IMR-90 (cell line): ENCODE results near the gene CYB5A. TPM values are rescaled to one million over a fixed set of nuclear protein-coding genes. Genes with fewer than 3 reads are reported as not detected.
A peak's percentile ranks its signal among the peaks of the same experiment; 100 is the strongest.

Experiments used
- ATAC-seq: fragments of 200-7000 bp; cut with Tn5 transposase; 2 replicates; pipeline ENCODE4 v1.9.1; 2020; ENCODE audit warnings: low read depth, mild to moderate bottlenecking, moderate library complexity
- BruUV-seq: library from RNA; stranded (reverse); fragments of 400-500 nt; replicated peaks from 2 replicates; lab custom pipeline; 2021; lab: Mats Ljungman, UMichigan
- CTCF ChIA-PET: fragments of 300-600 bp; formaldehyde crosslinking; extraction: SDS; loops from one replicate; lab custom pipeline; 2021; ENCODE audit warnings: antibody characterized with exemption; lab: Yijun Ruan, JAX
- POLR2A ChIA-PET: fragments of 300-600 bp; sonication (Branson Sonifier 250); formaldehyde crosslinking; loops from one replicate; lab custom pipeline; 2022; ENCODE audit warnings: antibody characterized with exemption; ENCODE audit not compliant: unreplicated experiment; lab: Charles Lee
- DNase-seq: peaks from one replicate; pipeline ENCODE4 v3.0.0; 2013
- H2AFZ ChIP-seq: replicated peaks from 2 replicates; pipeline ENCODE3; 2013; ENCODE audit warnings: low read length, mild to moderate bottlenecking; ENCODE audit not compliant: poor library complexity
- H2AK5ac ChIP-seq: 2 replicates; pipeline ENCODE4 v1.6.1; 2013; ENCODE audit warnings: low read depth, low read length, inconsistent platforms
- H2AK9ac ChIP-seq: replicated peaks from 2 replicates; pipeline ENCODE3; 2013; ENCODE audit warnings: mild to moderate bottlenecking, low read depth, low read length, moderate library complexity; ENCODE audit not compliant: poor library complexity
- H2BK120ac ChIP-seq: 2 replicates; pipeline ENCODE4 v1.6.1; 2013; ENCODE audit warnings: low read depth, low read length, inconsistent platforms
- H2BK15ac ChIP-seq: 3 replicates; pipeline ENCODE4 v1.6.1; 2013; ENCODE audit warnings: low read depth, low read length, inconsistent platforms
- H2BK20ac ChIP-seq: 2 replicates; pipeline ENCODE4 v1.6.1; 2013; ENCODE audit warnings: low read depth, mild to moderate bottlenecking, inconsistent platforms, low read length, moderate library complexity
- H2BK5ac ChIP-seq: 2 replicates; pipeline ENCODE4 v1.6.1; 2013; ENCODE audit warnings: mild to moderate bottlenecking, low read depth, low read length, inconsistent platforms; ENCODE audit not compliant: poor library complexity, severe bottlenecking
- H3K14ac ChIP-seq: replicated peaks from 2 replicates; pipeline ENCODE4 v1.6.1; 2013; ENCODE audit warnings: low read depth, low read length, inconsistent platforms
- H3K18ac ChIP-seq: 2 replicates; pipeline ENCODE4 v1.6.1; 2013; ENCODE audit warnings: low read depth, low read length, control low read depth
- H3K23ac ChIP-seq: 2 replicates; pipeline ENCODE4 v1.6.1; 2013; ENCODE audit warnings: low read depth, low read length, inconsistent platforms
- H3K27ac ChIP-seq: 2 replicates; pipeline ENCODE4 v1.5.1; 2013; ENCODE audit warnings: mild to moderate bottlenecking, control low read depth, low read length; ENCODE audit not compliant: insufficient read depth
- H3K27me3 ChIP-seq: 2 replicates; pipeline ENCODE4 v1.6.1; 2013; ENCODE audit warnings: low read length; ENCODE audit not compliant: control insufficient read depth, insufficient read depth
- H3K36me3 ChIP-seq: 2 replicates; pipeline ENCODE4 v1.6.1; 2013; ENCODE audit warnings: low read length, mixed read lengths; ENCODE audit not compliant: control insufficient read depth, insufficient read depth
- H3K4ac ChIP-seq: 2 replicates; pipeline ENCODE4 v1.6.1; 2013; ENCODE audit warnings: low read depth, low read length, inconsistent platforms
- H3K4me1 ChIP-seq: 2 replicates; pipeline ENCODE4 v1.6.1; 2013; ENCODE audit warnings: low read length, mixed read lengths; ENCODE audit not compliant: control insufficient read depth, insufficient read depth
- H3K4me2 ChIP-seq: 2 replicates; pipeline ENCODE4 v1.6.1; 2013; ENCODE audit warnings: low read depth, mild to moderate bottlenecking, control low read depth, low read length, moderate library complexity
- H3K4me3 ChIP-seq: 2 replicates; pipeline ENCODE4 v1.5.1; 2013; ENCODE audit warnings: low read depth, mild to moderate bottlenecking, control low read depth, low read length, moderate library complexity; ENCODE audit not compliant: insufficient read depth
- H3K56ac ChIP-seq: 2 replicates; pipeline ENCODE4 v1.6.1; 2013; ENCODE audit warnings: low read length, inconsistent platforms; ENCODE audit not compliant: insufficient read depth; ENCODE audit errors: extremely low read depth
- H3K79me1 ChIP-seq, 2 experiments: 2 replicates each; pipeline ENCODE4 v1.6.1; 2013; ENCODE audit warnings: low read length in 2 of 2, inconsistent platforms in 1 of 2, low read depth in 1 of 2
- H3K9ac ChIP-seq: 2 replicates; pipeline ENCODE4 v1.6.1; 2013; ENCODE audit warnings: low read depth, low read length, control low read depth
- H3K9me1 ChIP-seq: 2 replicates; pipeline ENCODE4 v1.6.1; 2013; ENCODE audit warnings: low read length, inconsistent platforms; ENCODE audit not compliant: insufficient read depth
- H3K9me3 ChIP-seq: 2 replicates; pipeline ENCODE4 v1.6.1; 2013; ENCODE audit warnings: low read length; ENCODE audit not compliant: control insufficient read depth, insufficient read depth
- H4K20me1 ChIP-seq: 2 replicates; pipeline ENCODE4 v1.6.1; 2013; ENCODE audit warnings: low read length, inconsistent platforms; ENCODE audit not compliant: insufficient read depth
- H4K5ac ChIP-seq: 2 replicates; pipeline ENCODE4 v1.6.1; 2013; ENCODE audit warnings: mild to moderate bottlenecking, low read depth, low read length, control low read depth
- H4K8ac ChIP-seq, 2 experiments: 2 replicates each; pipeline ENCODE4 v1.6.1; 2013; ENCODE audit warnings: low read depth in 2 of 2, low read length in 2 of 2, control low read depth in 1 of 2, inconsistent platforms in 1 of 2
- H4K91ac ChIP-seq: 2 replicates; pipeline ENCODE4 v1.6.1; 2013; ENCODE audit warnings: low read depth, low read length, inconsistent platforms; ENCODE audit not compliant: insufficient read depth
- CHD1 ChIP-seq: IDR thresholded peaks from 2 replicates; pipeline ENCODE4 v1.6.1; 2012; ENCODE audit warnings: low read depth, low read length, improper control_type of control experiment
- FOS ChIP-seq: fragments of 150-350 bp; IDR thresholded peaks from 2 replicates; pipeline ENCODE4 v1.6.1; 2016; ENCODE audit warnings: low read depth, low read length
- NFE2L2 ChIP-seq: fragments of 150-350 bp; IDR thresholded peaks from 2 replicates; pipeline ENCODE4 v1.6.1; 2016; ENCODE audit warnings: low read depth, mild to moderate bottlenecking, low read length
- POLR2A ChIP-seq: IDR thresholded peaks from 2 replicates; pipeline ENCODE4 v1.6.1; 2012; ENCODE audit warnings: mild to moderate bottlenecking, low read depth, low read length
- RAD21 ChIP-seq: IDR thresholded peaks from 2 replicates; pipeline ENCODE4 v1.6.1; 2012; ENCODE audit warnings: low read length, improper control_type of control experiment
- RCOR1 ChIP-seq: IDR thresholded peaks from 2 replicates; pipeline ENCODE4 v1.6.1; 2012; ENCODE audit warnings: mild to moderate bottlenecking, low read length, improper control_type of control experiment; ENCODE audit not compliant: insufficient replicate concordance
- SMC3 ChIP-seq: fragments of 150-350 bp; IDR thresholded peaks from 2 replicates; pipeline ENCODE4 v1.6.1; 2016; ENCODE audit warnings: low read depth, mild to moderate bottlenecking, antibody characterized with exemption, low read length, moderate library complexity
- WGBS, 2 experiments: methylation state at CpG; one replicate each; pipeline versions ENCODE4 v1.1.5 to v1.1.7; 2013; ENCODE audit warnings: missing lambda C conversion rate in 2 of 2; ENCODE audit not compliant: insufficient read length in 1 of 2; ENCODE audit errors: extremely low coverage in 2 of 2; 5-methylcytosine and 5-hydroxymethylcytosine counted together
- dilution Hi-C: fragments of 300-500 bp; cut with HindIII; formaldehyde crosslinking; loops from one replicate; pipeline ENCODE4 v1.14.3; 2018; ENCODE audit warnings: low sequenced_read_pairs; ENCODE audit not compliant: unreplicated experiment
- in situ Hi-C: fragments of 300-500 bp; cut with MboI; formaldehyde crosslinking; loops from 3 replicates; pipeline ENCODE4 v1.14.3; 2019; ENCODE audit warnings: low sequenced_read_pairs, inconsistent platforms, mixed read lengths
- intact Hi-C: fragments of 100-400 bp; cut with micrococcal nuclease; formaldehyde crosslinking; loops from 2 replicates; pipeline ENCODE4 v1.10.0; 2022
- polyA plus RNA-seq, 3 experiments: library from polyadenylated mRNA; depleted of rRNA; stranded (reverse); fragments of >200 nt; gene quantifications; 2 replicates each; pipeline ENCODE4 v1.2.3, GENCODE V29; 2012; ENCODE audit warnings: low replicate concordance in 1 of 3
- total RNA-seq: library from RNA; depleted of rRNA; stranded (reverse); fragments of >200 nt; gene quantifications from 2 replicates; pipeline ENCODE4 v1.2.3, GENCODE V29; 2012

The CYB5A gene
- total and polyA plus RNA-seq, 2 of the 4 experiments (the other 2 are of a cell fraction) = 13.4 to 47.9 TPM

DNA sequence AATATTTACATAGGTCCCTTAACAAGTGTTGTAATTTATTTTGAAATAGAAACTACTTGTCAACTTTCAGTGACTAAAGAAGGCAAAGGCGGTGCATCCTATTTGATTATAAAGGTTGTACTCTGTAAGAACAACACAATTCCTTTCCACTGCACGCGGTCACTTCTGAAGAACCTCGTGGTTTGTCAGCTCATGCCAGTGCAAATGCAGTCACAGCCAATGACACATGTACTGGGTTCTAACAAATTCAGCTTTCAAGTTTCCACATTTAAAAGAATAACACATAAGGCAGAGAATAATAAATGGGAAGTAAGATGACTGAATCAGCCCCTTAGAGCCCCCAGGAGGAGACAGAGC is 39.7 kb downstream of the CYB5A start:
- Histone ChIP-seq H3K4me3 (no peak overlapping the region), H2BK120ac (no peak overlapping the region), H4K8ac (no peak overlapping the region), H3K9me3 (no peaks in the 10 kb centered on the region), H2BK15ac (no peak overlapping the region), H3K9me1 (peaks cover 18% of the 10 kb centered on the region), H3K36me3 (peaks cover 4% of the 10 kb centered on the region; the same call in 1 of the 2 replicates), H3K4me1 (peaks cover 15% of the 10 kb centered on the region), H2BK5ac (no peak overlapping the region), H2BK20ac (0 out of 2 replicates have a peak overlapping the region, but pooled peaks have one; percentile 7), H3K27ac (peak overlapping the region; percentile 70; the same call in 1 of the 2 replicates), H4K91ac (no peak overlapping the region), H3K27me3 (no peaks in the 10 kb centered on the region), H2AK9ac (no peak overlapping the region), H3K56ac (no peak overlapping the region), H4K20me1 (no peaks in the 10 kb centered on the region), H3K9ac (no peak overlapping the region), H4K5ac (no peak overlapping the region), H3K4ac (peak overlapping the region; percentile 6), H3K14ac (no peak overlapping the region), H3K18ac (no peak overlapping the region), H3K79me1 (0 out of 4 replicates have a peak, but pooled peaks cover 0 to 4% of the 10 kb centered on the region in 2 experiments), H3K23ac (no peak overlapping the region), H3K4me2 (no peak overlapping the region), H2AFZ (no peak overlapping the region), H2AK5ac (no peak overlapping the region)
- WGBS, 2 experiments = no CpG with 5 or more reads among the region's 4 CpGs
- ATAC-seq (peak; percentile 43), DNase-seq (peak; percentile 53)
- dilution Hi-C loops (no loop called here), intact Hi-C loops (loop anchor here (5.0 kb wide), 2 partner anchors 35 to 65 kb away; partner anchors contain the start of gene C18orf63), in situ Hi-C loops (no loop called here)
- no TSS peak for BruUV-seq
- CTCF ChIA-PET = no interaction called here
- no peak for TF ChIP-seq NFE2L2
- TF ChIP-seq POLR2A = no peak
- TF ChIP-seq SMC3 = no peak
- no peak for TF ChIP-seq RAD21
- TF ChIP-seq FOS = no peak
- TF ChIP-seq CHD1 = no peak
- no peak for TF ChIP-seq RCOR1
- POLR2A ChIA-PET = no interaction called here
